GM12878 (cell line): ENCODE data around the gene THRAP3. TPM values are rescaled to one million over a fixed set of nuclear protein-coding genes. Genes with fewer than 3 reads are reported as not detected.
A peak's percentile ranks its signal among the peaks of the same experiment; 100 is the strongest.

Source experiments
- ATAC-seq: fragments of 200-7000 bp; cut with Tn5 transposase; 3 replicates; pipeline ENCODE4 v1.9.1; 2020; ENCODE audit warnings: mild to moderate bottlenecking, moderate library complexity
- BruUV-seq: library from RNA; stranded (reverse); fragments of 400-500 nt; replicated peaks from 2 replicates; lab custom pipeline; 2021; lab: Mats Ljungman, UMichigan
- CTCF ChIA-PET: fragments of 300-600 bp; sonication (Branson Sonifier 250); formaldehyde crosslinking; extraction: SDS; loops from one replicate; lab custom pipeline; 2021; ENCODE audit warnings: inconsistent platforms; lab: Yijun Ruan, JAX
- POLR2A ChIA-PET: fragments of 350-600 bp; formaldehyde crosslinking; extraction: SDS; loops from one replicate; lab custom pipeline; 2021; ENCODE audit warnings: inconsistent platforms; lab: Charles Lee
- RAD21 ChIA-PET: fragments of 300-600 bp; sonication (Branson Sonifier 250); formaldehyde crosslinking; loops from one replicate; lab custom pipeline; 2023; ENCODE audit warnings: antibody characterized with exemption; ENCODE audit not compliant: unreplicated experiment; lab: Charles Lee
- SMC1A ChIA-PET: fragments of 300-600 bp; sonication (Branson Sonifier 250); formaldehyde crosslinking; loops from one replicate; lab custom pipeline; 2023; ENCODE audit not compliant: unreplicated experiment, uncharacterized antibody; lab: Charles Lee
- DNase-seq: peaks from one replicate; pipeline ENCODE4 v3.0.0-alpha.2; 2011; ENCODE audit warnings: low read depth, low spot score
- FAIRE-seq: peaks from 3 replicates; lab custom pipeline; 2011; peaks lifted over from hg19 to GRCh38; lab: Jason Lieb, UNC
- H2AFZ ChIP-seq: 2 replicates; pipeline ENCODE4 v1.6.0; 2011; ENCODE audit warnings: low read depth, low read length, control low read depth; ENCODE audit not compliant: control insufficient read depth
- H3K27ac ChIP-seq: 2 replicates; pipeline ENCODE4 v1.5.1; 2011; ENCODE audit warnings: control low read depth; ENCODE audit not compliant: control insufficient read depth, insufficient read depth
- H3K27me3 ChIP-seq, 2 experiments: replicated peaks in 1 of 2; 2 replicates each; pipeline versions ENCODE4 v1.6.0 to v1.6.1; 2011; ENCODE audit warnings: low read length in 1 of 2; ENCODE audit not compliant: control insufficient read depth in 2 of 2, insufficient read depth in 2 of 2
- H3K36me3 ChIP-seq, 2 experiments: 2 replicates each; pipeline ENCODE4 v1.5.1; 2011; ENCODE audit warnings: low read length in 1 of 2; ENCODE audit not compliant: control insufficient read depth in 2 of 2, insufficient read depth in 2 of 2
- H3K4me1 ChIP-seq: 2 replicates; pipeline ENCODE4 v1.6.1; 2011; ENCODE audit warnings: mild to moderate bottlenecking, low read length, moderate library complexity, mixed read lengths; ENCODE audit not compliant: control insufficient read depth, insufficient read depth
- H3K4me2 ChIP-seq: 2 replicates; pipeline ENCODE4 v1.6.0; 2011; ENCODE audit warnings: control low read depth; ENCODE audit not compliant: control insufficient read depth, insufficient read depth
- H3K4me3 ChIP-seq: fragments of 200-600 bp; sonication (generic); 2 replicates; pipeline ENCODE4 v1.5.1; 2016
- H3K79me2 ChIP-seq: 2 replicates; pipeline ENCODE4 v1.6.0; 2011; ENCODE audit warnings: low read length; ENCODE audit not compliant: control insufficient read depth, insufficient read depth
- H3K9ac ChIP-seq: 2 replicates; pipeline ENCODE4 v1.8.0; 2011; ENCODE audit warnings: low read length, control low read depth, mixed read lengths; ENCODE audit not compliant: control insufficient read depth, insufficient read depth
- H3K9me3 ChIP-seq: replicated peaks from 3 replicates; pipeline ENCODE4 v1.5.1; 2011; ENCODE audit warnings: mild to moderate bottlenecking, low read length; ENCODE audit not compliant: control insufficient read depth, insufficient read depth
- H4K20me1 ChIP-seq: 2 replicates; pipeline ENCODE4 v1.6.0; 2011; ENCODE audit not compliant: control insufficient read depth, insufficient read depth
- EGR1 ChIP-seq, 2 experiments: IDR thresholded peaks; 1 replicate in 1 of 2; 2 replicates in 1 of 2; pipeline ENCODE4 v1.6.1; 2011 to 2012; ENCODE audit warnings: low read depth in 2 of 2, low read length in 2 of 2, borderline replicate concordance in 1 of 2, mild to moderate bottlenecking in 1 of 2, moderate library complexity in 1 of 2
- NR2C2 ChIP-seq: IDR thresholded peaks from 2 replicates; pipeline ENCODE4 v1.6.1; 2011; ENCODE audit warnings: borderline replicate concordance, low read depth; ENCODE audit not compliant: control insufficient read depth, insufficient read length
- POLR2AphosphoS2 ChIP-seq: IDR thresholded peaks from 2 replicates; pipeline ENCODE4 v1.6.1; 2011; ENCODE audit warnings: low read depth, mild to moderate bottlenecking, low read length, improper control_type of control experiment, moderate library complexity
- TARDBP ChIP-seq: IDR thresholded peaks from 2 replicates; pipeline ENCODE4 v1.6.1; 2016; ENCODE audit warnings: borderline replicate concordance
- WGBS: methylation state at CpG from one replicate; pipeline ENCODE4 v1.1.6; 2016; ENCODE audit warnings: low lambda C conversion rate; ENCODE audit not compliant: insufficient replicate concordance, insufficient coverage; ENCODE audit errors: missing lambda C conversion rate; 5-methylcytosine and 5-hydroxymethylcytosine counted together
- in situ Hi-C: fragments of 300-500 bp; cut with MboI; formaldehyde crosslinking; loops from 9 replicates; pipeline ENCODE4 v1.14.3; 2018; ENCODE audit warnings: mixed read lengths
- intact Hi-C: fragments of 100-400 bp; cut with micrococcal nuclease; formaldehyde crosslinking; loops from one replicate; pipeline ENCODE4 v1.14.2; 2022; ENCODE audit not compliant: unreplicated experiment
- polyA plus RNA-seq, 11 experiments: library from polyadenylated mRNA; depleted of rRNA in 4 of 11; unstranded in 6 of 11; stranded (reverse) in 5 of 11; fragments of >200 nt; fragmentation: Nextera tagmentation in 4 of 11; fragmentation: Illumina TruSeq in 1 of 11; extraction: Ambion mirVana in 4 of 11; extraction: Trizol in 1 of 11; gene quantifications; 1 replicate in 1 of 11; 2 replicates in 10 of 11; pipeline versions ENCODE4 v1.2.1 to v1.2.3, GENCODE V29; 2011 to 2016; ENCODE audit warnings: inconsistent platforms in 2 of 11, missing spikeins in 2 of 11, low read depth in 1 of 11
- total RNA-seq, 4 experiments: library from RNA; depleted of rRNA in 3 of 4; stranded (reverse); fragments of >200 nt in 3 of 4; fragmentation: Illumina TruSeq in 1 of 4; extraction: Trizol in 1 of 4; gene quantifications; 2 replicates each; pipeline versions ENCODE4 v1.2.1 to v1.2.3, GENCODE V29; 2013 to 2021

Gene THRAP3
- total and polyA plus RNA-seq, 10 of the 15 experiments (the other 5 are each of a cell fraction or from before 2014, with no cell fraction given), result 76.3 to 173 (median 136) TPM

DNA sequence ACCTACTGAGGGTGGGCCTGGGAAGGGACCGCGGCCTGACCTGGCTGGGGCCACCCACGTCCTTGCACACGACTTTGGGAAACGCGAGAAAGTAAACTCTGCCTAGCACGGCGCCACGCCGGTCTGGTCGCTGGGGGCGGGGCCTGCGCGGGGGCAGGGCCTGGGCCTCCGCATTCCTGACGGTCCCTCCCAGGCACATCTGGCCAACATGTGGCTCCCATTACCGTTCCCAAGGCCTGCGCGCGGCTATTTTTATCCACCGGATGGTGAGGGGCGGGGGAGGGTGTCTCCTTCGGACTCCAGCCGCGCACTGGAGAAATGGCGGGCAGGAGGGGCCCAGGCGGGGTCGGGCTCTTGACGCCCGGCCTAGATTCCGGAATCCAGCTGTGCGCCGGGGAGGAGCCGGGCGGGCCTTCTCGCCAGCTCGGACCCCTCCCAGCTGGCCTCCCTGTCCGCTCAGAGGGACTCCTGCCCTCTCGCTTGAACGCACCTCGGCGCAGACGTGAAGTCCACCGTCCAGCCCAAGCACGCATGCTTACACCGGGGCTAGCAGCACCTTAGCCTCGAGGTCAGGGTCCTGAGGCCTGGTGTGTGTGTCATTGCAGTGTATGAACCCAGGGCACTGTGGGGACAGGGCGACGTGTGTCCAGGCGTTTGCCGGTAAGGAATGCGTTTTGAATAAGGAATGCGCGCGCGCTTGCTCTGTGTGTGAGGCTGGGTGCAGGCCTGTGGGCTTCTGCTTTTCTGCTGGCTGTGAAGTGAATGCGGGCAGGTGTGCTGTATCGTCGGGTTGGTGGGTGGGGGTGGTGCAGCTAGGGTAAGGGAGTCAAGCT lies 97.1 kb downstream of the THRAP3 start:
- 26% methylated on average over 56 of the region's 59 CpGs for WGBS
- in situ Hi-C loops (no loop called here), intact Hi-C loops (no loop called here)
- ChIA-PET POLR2A (interaction anchor here (0.6 kb wide), 1 partner anchor 51 kb away, joined by 5 read pairs; no protein-coding TSS in a partner anchor), RAD21 (no interaction called here), CTCF (interaction anchor here (1.0 to 1.2 kb wide), 2 partner anchors 45 to 133 kb away, joined by 3 read pairs; no protein-coding TSS in a partner anchor), SMC1A (interaction anchor here (0.9 kb wide), 1 partner anchor 97 kb away, joined by 3 read pairs; no protein-coding TSS in a partner anchor)
- DNase-seq, result no peak
- Histone ChIP-seq H3K4me2 (peak overlapping the region; percentile 89), H3K4me1 (peaks cover 24% of the 10 kb centered on the region), H3K9me3 (no peaks in the 10 kb centered on the region), H3K9ac (no peak overlapping the region; the same call in 1 of the 2 replicates), H3K4me3 (peak overlapping the region; percentile 32; the same call in 1 of the 2 replicates), H2AFZ (peak overlapping the region; percentile 28; the same call in 1 of the 2 replicates), H3K79me2 (no peaks in the 10 kb centered on the region), H3K27ac (no peak overlapping the region), H4K20me1 (no peaks in the 10 kb centered on the region; the same call in 1 of the 2 replicates), H3K36me3 (no peaks in the 10 kb centered on the region), H3K27me3 (no peaks in the 10 kb centered on the region)
- ATAC-seq, result peak; percentile 15; the same call in 2 of the 3 replicates
- no peak for FAIRE-seq
- 0 out of 2 replicates have a peak, but pooled peaks have one; percentile 20 for TF ChIP-seq TARDBP
- peak in 1 of 2 experiments; percentile 36; a peak in 1 of 3 replicates for TF ChIP-seq EGR1 (IDR thresholded peaks at IDR 0.05; ENCODE audit: borderline replicate concordance in 1 of 2, low read depth in 2 of 2, low read length in 2 of 2)
- TF ChIP-seq NR2C2, result no peak
- peak; percentile 67; the same call in 1 of the 2 replicates for TF ChIP-seq POLR2AphosphoS2
- no TSS peak for BruUV-seq
